Body of pancreas (tissue), 4 donors: Measurements from ENCODE around the gene BDNF.

Experiments
- CTCF ChIP-seq, 7 experiments: fragments of 450-650 bp in 4 of 7; fragments of 200-600 bp in 3 of 7; sonication (generic) in 3 of 7; IDR thresholded peaks; one replicate each; pipeline ENCODE4 v1.5.1; 2016 to 2019; ENCODE audit warnings: antibody characterized with exemption in 7 of 7
- POLR2A ChIP-seq, 3 donors: fragments of 450-650 bp; IDR thresholded peaks; one replicate each; pipeline ENCODE4 v1.6.1; 2016; ENCODE audit warnings: antibody characterized with exemption in 3 of 3, mild to moderate bottlenecking in 2 of 3

DNA sequence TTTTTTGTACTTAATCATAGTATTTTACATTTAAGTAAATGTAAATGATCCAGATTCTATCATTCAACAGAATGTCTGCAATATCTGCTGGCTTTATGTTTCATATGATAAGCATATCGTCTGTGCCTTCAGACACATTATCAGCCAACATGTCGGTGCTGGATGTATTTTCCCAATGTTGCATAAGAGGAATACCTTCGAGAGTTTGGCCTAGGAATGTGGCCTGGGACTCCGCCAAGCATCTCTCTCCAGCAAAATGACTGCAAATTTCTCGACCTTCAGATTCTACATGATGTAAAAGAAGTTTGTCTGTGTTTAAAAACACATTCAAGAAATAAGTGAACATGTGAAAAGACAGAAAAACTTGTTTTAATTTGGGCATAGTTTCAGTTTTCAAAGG is 6.9 kb downstream of the BDNF start:
- TF ChIP-seq CTCF (IDR thresholded peaks at IDR 0.05) = no peak
- TF ChIP-seq POLR2A (IDR thresholded peaks at IDR 0.05) = no peak
